HG03103 (cell line): ENCODE results near the gene CEBPZOS.
"Not testable (repeated sequence)": the region's sequence is repeated elsewhere in the genome, so short reads cannot be mapped to it uniquely, and the experiment has no call there.

ENCODE experiments used
- ATAC-seq: cut with Tn5 transposase; IDR thresholded peaks from one replicate; pipeline ENCODE4 v1.9.1; 2021; ENCODE audit warnings: low read depth; ENCODE audit not compliant: unreplicated experiment

CEBPZOS gene

DNA sequence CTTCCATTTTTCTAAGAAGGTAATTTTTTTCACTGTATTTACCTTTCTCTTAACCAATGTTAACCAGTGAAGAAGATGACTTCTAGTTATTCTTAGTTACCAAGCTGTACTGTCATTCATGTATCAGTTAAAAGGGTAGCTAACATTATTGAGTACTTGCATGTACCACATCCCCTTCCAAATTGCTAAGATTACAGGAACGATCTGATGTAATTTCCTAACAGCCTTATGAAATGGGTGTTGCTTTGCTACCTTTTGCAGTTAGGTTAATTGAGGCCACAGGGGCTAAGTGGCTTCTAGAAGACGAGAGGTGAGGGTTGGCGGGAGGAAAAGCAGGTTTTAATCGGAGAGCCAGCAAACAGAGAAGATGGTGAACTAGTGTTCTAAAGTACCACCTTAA lies 6.0 kb upstream of the CEBPZOS start:
- ATAC-seq, result no peak

DNA sequence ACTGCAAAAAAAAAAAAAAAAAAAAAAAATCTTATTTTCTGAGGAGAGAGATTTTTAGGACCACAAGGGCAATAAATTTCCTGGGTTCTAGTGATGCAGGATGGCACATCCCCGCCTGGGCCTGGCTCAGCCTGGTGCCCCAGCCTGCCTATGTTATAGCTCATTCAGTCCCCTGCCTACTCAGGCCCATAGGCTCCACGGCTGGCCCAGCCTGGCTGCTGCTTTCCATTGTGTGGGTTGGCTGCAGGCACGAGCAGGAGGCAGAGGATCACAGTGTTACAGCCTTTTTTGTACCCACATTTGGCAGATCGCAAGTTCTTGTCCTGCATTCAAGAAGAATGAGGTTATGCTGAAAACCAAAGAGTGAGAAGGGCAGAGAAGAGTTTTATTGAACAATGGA lies 5.0 kb upstream of the CEBPZOS start:
- no peak for ATAC-seq

DNA sequence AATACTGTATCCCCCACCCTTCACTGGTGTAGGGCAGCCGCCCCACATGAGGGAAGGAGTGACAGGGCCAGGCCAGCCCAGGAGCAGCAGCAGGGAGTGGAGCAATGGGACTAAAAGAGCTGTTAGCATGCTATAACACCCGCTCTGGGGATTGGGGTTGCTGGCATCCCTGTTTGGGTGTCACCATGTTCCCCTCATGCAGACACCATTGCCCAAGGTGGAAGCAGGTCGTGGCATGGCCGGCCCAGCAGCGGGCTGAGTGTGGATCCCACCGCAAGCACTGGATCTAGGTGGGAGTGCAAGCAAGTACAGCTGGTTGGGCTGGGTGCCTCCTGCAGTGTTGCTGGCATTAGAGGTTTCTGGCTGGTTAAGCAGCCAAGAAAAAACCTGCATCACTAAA lies 4.5 kb upstream of the CEBPZOS start:
- ATAC-seq, result no peak

DNA sequence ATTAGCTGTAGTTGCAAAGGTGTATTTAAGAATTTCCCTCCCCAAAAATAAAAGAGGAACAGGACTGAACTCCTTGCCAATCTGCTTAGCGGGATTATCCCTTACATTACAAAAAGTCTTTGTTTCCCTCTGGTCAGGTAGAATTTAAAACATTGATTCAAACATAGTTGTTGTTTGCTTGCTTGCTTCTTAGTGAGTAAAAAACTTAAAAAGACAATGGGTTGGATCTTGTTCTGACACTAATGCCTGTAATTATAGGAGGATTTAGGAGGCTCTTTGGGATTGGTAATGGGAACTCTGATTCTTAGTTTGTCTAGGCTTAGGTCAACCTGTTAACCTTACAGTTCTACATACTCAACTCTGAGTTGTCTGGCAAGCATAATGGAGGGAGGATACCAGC lies 3.7 kb upstream of the CEBPZOS start:
- no peak for ATAC-seq

DNA sequence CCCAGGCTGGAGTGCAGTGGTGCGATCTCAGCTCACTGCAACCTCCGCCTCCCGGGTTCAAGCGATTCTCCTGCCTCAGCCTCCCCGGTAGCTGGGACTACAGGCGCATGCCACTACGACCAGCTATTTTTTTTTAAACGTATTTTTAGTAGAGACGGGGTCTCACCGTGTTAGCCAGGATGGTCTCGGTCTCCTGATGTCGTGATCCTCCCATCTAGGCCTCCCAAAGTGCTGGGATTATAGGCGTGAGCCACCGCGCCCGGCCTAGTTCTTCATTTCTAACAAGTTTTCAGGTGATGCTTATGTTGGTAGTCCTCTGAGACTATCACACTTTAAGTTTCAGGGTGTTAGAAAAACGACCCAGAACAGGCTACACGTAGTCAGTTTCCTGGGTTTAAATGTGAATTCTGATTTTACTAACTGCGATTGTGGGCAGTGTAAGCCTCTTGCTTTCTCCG lies 405 bp upstream of the CEBPZOS start:
- not testable (repeated sequence) for ATAC-seq

DNA sequence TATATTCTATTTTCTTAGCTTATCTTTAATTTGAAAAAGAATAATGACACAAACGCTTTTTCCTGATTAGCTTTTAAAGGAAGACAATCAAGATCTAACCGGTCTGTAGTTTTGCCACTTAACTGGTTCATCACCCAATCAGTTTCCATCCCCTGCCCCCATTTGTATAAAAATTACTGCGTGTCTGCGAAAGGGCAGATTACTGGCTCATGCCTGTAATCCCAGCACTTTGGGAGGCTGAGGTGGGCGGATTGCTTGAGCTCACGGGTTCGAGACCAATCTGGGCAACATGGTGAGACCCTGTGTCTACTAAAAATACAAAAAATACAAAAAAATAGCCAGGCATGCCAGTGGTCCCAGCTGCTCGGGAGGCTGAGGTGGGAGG lies 2.4 kb downstream of the CEBPZOS start:
- ATAC-seq, result no peak

DNA sequence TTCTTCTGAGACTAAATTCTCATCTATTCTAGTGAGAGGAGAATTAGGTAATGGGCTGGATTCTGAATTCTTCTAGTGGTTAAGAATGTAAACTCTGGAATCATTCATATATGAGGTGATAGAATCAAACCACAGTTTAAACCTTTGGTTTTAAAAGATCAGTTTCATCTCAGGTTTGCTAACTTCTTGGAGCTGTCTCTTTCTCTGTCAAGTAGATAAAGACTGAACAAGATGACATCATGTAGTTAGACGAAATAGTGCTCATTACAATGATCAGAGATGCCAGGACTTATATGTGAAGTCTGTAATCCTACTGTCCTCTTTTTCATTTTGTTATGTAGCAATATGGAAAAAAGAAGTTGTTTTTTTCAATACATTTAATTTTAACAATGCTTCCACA lies 4.9 kb downstream of the CEBPZOS start:
- ATAC-seq, result no peak

DNA sequence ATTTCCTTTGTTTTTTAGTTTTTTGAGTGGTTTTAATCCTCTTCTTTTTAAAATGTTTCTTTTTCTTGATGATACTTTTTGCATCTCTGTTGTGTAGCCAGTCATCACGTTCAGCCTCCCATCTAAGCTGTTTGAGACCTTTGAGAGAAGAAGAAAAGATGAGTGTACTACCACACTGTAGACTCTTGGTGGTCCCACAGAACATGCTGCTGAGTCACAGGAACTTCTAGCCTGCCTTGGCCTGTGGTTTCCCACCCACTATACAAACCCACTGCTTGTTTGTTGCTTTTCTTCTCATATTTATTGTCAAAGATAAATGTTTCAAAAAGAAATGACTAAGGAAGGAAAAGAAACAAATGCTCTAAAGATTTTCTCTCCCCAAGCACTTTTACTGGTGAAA lies 5.5 kb downstream of the CEBPZOS start:
- no peak for ATAC-seq

DNA sequence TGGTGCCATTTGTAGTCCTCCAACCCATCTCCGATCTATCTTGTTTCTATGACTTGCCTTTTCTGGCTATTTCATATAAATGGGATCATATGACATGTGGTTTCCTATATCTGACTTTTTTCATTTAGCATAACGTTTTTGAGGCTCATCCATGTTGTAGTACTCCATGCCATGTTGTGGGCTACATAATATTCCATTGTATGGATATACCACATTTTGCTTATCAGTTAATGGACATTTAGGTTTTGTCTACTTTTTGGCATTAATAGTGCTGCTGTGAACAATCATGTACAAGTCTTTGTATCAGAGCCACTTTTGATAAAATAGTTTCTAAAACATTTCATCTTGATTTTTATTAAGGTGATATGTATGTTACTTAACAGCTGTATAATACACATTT lies 7.4 kb downstream of the CEBPZOS start:
- ATAC-seq, result no peak

DNA sequence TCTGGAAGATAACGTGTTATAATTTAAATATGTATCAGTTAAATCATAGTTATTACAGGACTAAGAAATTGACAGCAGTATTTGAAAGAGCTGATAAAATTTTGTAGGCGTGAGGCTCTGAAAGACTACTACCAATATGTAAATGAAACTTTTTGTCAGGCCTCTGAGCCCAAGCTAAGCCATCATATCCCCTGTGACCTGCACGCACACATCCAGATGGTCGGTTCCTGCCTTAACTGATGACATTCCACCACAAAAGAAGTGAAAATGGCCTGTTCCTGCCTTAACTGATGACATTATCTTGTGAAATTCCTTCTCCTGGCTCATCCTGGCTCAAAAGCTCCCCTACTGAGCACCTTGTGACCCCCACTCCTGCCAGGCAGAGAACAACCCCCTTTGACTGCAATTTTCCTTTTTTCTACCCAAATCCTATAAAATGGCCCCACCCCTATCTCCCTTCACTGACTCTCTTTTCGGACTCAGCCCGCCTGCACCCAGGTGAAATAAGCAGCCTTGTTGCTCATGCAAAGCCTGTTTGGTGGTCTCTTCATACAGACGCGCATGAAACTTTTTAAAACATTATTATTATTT lies 8.9 kb downstream of the CEBPZOS start:
- not testable (repeated sequence) for ATAC-seq

DNA sequence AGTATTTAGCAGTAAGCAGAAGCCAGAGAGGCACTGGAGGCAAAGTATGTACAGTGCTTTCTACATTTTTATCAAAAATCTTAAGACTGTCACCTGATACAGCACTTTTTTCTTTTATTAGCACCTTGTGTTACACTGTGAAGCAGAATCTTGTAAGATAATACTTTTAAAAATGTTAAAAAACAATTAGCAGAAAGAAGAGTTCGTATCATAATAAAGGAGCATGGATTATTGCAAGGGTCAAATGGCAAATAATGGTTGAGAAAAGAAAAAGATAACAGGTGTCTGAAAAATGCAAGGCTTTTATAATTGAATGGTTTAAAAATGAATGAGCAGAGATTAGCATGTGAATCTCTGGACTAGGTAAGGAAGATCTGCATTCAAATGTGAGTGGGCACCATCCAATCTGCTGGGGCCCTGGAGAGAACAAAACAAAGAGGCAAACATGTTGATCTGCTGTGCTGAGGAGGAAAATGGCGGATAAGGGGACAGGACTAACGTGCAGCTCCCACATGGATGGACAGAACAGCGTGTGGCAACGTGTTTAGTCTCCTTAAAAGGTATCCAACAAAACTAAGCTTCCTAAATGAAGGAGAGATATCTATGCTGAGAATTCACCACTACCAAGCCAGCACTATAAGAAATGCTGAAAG lies 9.5 kb downstream of the CEBPZOS start:
- no peak for ATAC-seq

DNA sequence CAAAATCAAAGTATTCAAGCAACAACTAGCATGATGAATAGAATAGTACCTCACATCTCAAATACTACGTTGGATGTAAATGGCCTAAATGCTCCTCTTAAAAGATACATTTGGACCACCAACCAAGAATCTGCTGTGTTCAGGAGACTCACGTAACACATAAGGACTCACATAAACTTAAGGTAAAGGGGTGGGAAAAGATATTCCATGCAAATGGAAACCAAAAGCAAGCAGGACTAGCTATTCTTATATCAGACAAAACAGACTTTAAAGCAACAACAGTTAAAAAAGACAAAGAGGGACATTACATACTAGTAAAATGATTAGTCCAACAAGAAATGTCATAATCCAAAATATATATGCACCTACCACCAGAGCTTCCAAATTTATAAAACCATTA lies 10.5 kb downstream of the CEBPZOS start:
- ATAC-seq, result not testable (repeated sequence)

DNA sequence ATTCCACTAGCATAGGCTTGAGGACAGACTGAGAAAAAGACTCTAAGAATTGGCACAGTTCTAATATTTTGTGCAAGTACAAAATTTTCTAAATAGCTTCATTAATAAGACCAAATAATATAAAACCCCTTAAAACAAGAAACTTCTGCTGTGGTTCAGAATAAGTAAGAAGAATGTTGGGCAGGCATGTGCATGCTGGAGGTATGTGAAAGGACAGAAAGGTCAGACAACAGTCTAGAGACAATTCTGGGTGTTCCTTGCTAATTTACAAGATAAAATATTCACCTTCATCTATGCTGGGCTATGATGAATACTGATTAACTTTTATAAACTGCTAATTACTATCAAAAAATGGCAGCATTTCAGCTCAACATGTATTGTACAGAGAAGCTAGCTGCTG lies 14.9 kb downstream of the CEBPZOS start:
- ATAC-seq, result no peak

DNA sequence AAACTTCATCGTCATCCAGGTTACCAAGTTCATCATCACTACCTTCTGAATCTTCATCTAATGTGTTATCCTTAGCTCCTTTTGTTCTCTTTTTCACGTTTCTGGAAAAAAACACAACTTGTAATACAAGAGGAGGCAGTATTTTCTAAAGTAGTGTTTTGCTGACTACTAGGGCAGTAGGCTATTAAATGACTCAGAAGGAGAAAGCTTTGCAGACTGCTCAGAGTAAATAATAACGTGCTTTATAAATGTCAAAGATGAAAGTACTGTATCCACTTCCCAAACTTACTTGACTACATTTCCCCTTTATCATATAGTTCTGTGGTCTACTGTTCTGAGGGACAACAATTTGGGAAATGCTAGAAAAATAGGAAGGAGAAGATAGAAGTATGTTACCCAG lies 15.6 kb downstream of the CEBPZOS start:
- ATAC-seq, result no peak

DNA sequence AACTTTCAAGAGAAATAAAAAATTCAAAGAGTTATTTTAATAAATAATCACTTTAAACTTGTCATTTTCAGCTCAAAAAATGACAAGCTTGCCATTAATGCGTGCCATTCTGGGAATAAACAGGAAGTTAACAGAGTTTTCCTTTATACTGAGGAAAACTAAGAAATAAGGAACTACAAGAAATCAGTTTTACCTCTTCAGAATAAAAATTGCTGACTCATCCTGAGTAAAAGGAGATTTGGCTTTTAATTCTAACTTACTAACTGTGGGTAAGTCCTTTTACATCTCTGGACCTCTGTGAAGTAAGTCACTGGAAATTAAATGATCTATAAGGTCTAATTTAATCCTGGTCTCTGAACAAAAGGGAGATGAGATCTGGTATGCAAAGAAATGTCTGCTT lies 19.0 kb downstream of the CEBPZOS start:
- ATAC-seq, result no peak

DNA sequence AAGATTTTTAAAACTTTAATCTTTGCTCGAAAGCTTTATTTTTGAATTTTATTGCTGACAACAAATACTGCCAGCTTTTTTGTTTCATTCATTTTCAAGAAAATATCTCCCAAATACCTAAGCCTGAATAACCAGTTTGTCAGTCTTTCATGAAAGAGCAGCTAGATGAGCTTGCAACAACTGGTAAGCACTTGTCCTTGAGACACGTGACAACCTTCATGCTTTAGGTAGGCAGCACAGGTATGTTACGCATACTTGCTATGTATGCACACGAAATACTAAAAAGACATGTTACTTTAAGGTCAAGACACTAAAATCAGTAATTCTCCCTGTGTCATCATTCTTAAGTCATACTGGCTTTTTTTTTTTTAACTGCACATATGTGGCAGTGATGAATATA lies 22.8 kb downstream of the CEBPZOS start:
- ATAC-seq, result no peak

DNA sequence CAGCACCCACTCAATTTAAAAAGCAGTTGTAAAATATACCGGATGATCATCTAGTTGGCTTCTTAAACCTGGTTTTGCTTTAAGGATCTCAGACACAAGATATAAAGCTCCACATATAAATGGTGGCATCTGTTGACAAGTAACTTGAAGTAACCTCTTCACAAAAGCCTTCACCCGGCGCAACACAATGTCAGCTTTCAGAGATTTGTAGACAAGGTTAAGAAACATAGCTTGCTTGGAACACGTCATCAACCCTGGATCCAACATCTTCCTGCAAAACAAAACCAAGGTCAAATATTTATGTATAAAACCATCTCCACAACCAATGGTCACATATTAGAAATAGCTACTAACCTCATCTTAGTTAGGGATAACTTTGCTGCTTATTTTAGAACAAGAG lies 26.8 kb downstream of the CEBPZOS start:
- ATAC-seq, result no peak

DNA sequence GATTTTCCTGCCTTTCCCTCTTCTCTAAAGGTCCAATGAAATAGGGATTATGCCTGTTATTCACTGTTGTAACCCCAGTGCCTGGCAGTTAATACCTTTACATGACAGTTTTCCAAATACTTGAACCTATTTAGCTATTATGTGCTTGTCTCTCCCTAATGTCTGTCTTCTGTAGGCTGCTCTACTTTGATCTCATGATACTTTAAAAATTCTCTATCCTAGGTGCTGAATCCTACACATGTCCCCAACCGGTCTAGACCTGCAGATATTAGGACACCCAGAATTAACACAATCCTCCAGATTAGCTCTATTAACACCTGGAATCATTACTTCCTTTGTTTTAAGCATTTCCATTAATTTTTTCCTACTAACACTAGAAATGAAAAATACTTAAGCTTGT lies 27.8 kb downstream of the CEBPZOS start:
- no peak for ATAC-seq

DNA sequence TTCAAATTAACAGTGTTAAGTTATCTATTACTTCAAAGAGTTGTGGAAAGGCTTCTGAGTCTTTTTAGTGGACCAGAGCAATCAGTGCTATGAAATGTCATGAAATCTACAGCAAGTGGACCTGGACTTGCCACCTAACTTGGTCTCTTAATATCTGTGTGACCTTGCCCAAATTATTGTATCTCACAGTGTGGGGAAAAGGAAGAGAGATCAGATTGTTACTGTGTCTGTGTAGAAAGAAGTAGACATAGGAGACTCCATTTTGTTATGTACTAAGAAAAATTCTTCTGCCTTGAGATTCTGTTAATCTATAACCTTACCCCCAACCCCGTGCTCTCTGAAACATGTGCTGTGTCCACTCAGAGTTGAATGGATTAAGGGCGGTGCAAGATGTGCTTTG lies 28.8 kb downstream of the CEBPZOS start:
- ATAC-seq, result not testable (repeated sequence)

DNA sequence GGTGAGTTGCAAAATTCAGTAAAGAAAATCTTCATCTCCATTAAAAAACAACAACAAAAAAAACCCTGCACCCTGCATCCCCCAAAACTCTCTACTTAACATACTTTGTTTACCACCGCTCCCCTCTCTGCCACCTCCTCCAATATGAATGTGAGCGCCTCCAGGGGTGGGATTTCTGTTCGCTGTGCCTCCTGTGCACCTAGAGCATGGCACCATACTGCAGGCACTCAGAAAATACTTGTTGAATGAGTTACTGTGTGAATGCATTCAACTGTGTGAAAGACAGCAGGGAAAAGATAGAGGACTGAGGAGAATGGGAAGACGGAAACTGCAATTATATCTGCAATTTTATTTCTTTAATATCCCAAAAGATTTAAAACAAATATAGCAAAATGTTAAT lies 30.6 kb downstream of the CEBPZOS start:
- no peak for ATAC-seq

DNA sequence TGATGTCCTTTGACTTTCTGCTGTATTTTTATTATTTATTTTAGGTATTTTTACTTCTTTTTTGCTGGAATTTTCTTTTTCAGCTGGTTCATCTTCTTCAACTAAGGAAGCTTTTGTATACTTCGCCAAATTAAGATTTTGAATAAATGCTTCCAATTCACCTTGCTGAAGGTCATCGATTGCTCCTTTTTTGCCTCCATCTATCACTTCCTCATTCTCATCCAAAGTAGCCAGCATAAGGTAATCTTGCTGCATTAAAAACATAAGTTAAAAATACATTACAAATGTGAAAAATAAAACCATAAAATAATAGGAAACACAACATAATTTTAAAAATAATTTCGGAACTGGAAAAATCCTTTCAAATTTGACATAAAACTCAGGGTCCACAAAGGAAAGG lies 32.5 kb downstream of the CEBPZOS start:
- ATAC-seq, result no peak

DNA sequence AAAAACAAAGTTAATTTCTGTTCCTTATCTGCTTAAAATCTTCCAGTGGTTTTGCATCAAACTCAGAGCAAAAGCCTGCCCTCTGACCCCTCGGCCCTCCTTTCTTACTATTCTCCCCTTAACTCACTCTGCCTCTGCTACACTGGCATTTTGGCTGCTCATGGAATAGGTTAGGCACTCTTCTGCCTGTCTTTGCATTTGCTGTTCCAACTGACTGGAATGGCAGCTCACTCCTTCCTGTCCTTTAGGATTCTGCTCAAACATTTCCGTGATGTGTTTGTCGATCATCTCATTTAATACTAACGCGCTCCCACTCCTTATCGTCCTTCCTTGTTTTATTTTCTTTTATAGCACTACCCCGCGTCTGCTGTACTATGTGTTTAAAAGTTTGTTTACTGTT lies 34.3 kb downstream of the CEBPZOS start:
- no peak for ATAC-seq
